IMR-90 (cell line): ENCODE measurements around the gene ARHGAP10. TPM values are rescaled to one million over a fixed set of nuclear protein-coding genes. Genes with fewer than 3 reads are reported as not detected.
A peak's percentile ranks its signal among the peaks of the same experiment; 100 is the strongest.

Experiments
- ATAC-seq: fragments of 200-7000 bp; cut with Tn5 transposase; 2 replicates; pipeline ENCODE4 v1.9.1; 2020; ENCODE audit warnings: low read depth, mild to moderate bottlenecking, moderate library complexity
- BruUV-seq: library from RNA; stranded (reverse); fragments of 400-500 nt; replicated peaks from 2 replicates; lab custom pipeline; 2021; lab: Mats Ljungman, UMichigan
- CTCF ChIA-PET: fragments of 300-600 bp; formaldehyde crosslinking; extraction: SDS; loops from one replicate; lab custom pipeline; 2021; ENCODE audit warnings: antibody characterized with exemption; lab: Yijun Ruan, JAX
- POLR2A ChIA-PET: fragments of 300-600 bp; sonication (Branson Sonifier 250); formaldehyde crosslinking; loops from one replicate; lab custom pipeline; 2022; ENCODE audit warnings: antibody characterized with exemption; ENCODE audit not compliant: unreplicated experiment; lab: Charles Lee
- DNase-seq: peaks from one replicate; pipeline ENCODE4 v3.0.0; 2013
- H2AFZ ChIP-seq: replicated peaks from 2 replicates; pipeline ENCODE3; 2013; ENCODE audit warnings: low read length, mild to moderate bottlenecking; ENCODE audit not compliant: poor library complexity
- H2AK5ac ChIP-seq: 2 replicates; pipeline ENCODE4 v1.6.1; 2013; ENCODE audit warnings: low read depth, low read length, inconsistent platforms
- H2AK9ac ChIP-seq: replicated peaks from 2 replicates; pipeline ENCODE3; 2013; ENCODE audit warnings: mild to moderate bottlenecking, low read depth, low read length, moderate library complexity; ENCODE audit not compliant: poor library complexity
- H2BK120ac ChIP-seq: 2 replicates; pipeline ENCODE4 v1.6.1; 2013; ENCODE audit warnings: low read depth, low read length, inconsistent platforms
- H2BK15ac ChIP-seq: 3 replicates; pipeline ENCODE4 v1.6.1; 2013; ENCODE audit warnings: low read depth, low read length, inconsistent platforms
- H2BK20ac ChIP-seq: 2 replicates; pipeline ENCODE4 v1.6.1; 2013; ENCODE audit warnings: low read depth, mild to moderate bottlenecking, inconsistent platforms, low read length, moderate library complexity
- H2BK5ac ChIP-seq: 2 replicates; pipeline ENCODE4 v1.6.1; 2013; ENCODE audit warnings: mild to moderate bottlenecking, low read depth, low read length, inconsistent platforms; ENCODE audit not compliant: poor library complexity, severe bottlenecking
- H3K14ac ChIP-seq: replicated peaks from 2 replicates; pipeline ENCODE4 v1.6.1; 2013; ENCODE audit warnings: low read depth, low read length, inconsistent platforms
- H3K18ac ChIP-seq: 2 replicates; pipeline ENCODE4 v1.6.1; 2013; ENCODE audit warnings: low read depth, low read length, control low read depth
- H3K23ac ChIP-seq: 2 replicates; pipeline ENCODE4 v1.6.1; 2013; ENCODE audit warnings: low read depth, low read length, inconsistent platforms
- H3K27ac ChIP-seq: 2 replicates; pipeline ENCODE4 v1.5.1; 2013; ENCODE audit warnings: mild to moderate bottlenecking, control low read depth, low read length; ENCODE audit not compliant: insufficient read depth
- H3K27me3 ChIP-seq: 2 replicates; pipeline ENCODE4 v1.6.1; 2013; ENCODE audit warnings: low read length; ENCODE audit not compliant: control insufficient read depth, insufficient read depth
- H3K36me3 ChIP-seq: 2 replicates; pipeline ENCODE4 v1.6.1; 2013; ENCODE audit warnings: low read length, mixed read lengths; ENCODE audit not compliant: control insufficient read depth, insufficient read depth
- H3K4ac ChIP-seq: 2 replicates; pipeline ENCODE4 v1.6.1; 2013; ENCODE audit warnings: low read depth, low read length, inconsistent platforms
- H3K4me1 ChIP-seq: 2 replicates; pipeline ENCODE4 v1.6.1; 2013; ENCODE audit warnings: low read length, mixed read lengths; ENCODE audit not compliant: control insufficient read depth, insufficient read depth
- H3K4me2 ChIP-seq: 2 replicates; pipeline ENCODE4 v1.6.1; 2013; ENCODE audit warnings: low read depth, mild to moderate bottlenecking, control low read depth, low read length, moderate library complexity
- H3K4me3 ChIP-seq: 2 replicates; pipeline ENCODE4 v1.5.1; 2013; ENCODE audit warnings: low read depth, mild to moderate bottlenecking, control low read depth, low read length, moderate library complexity; ENCODE audit not compliant: insufficient read depth
- H3K56ac ChIP-seq: 2 replicates; pipeline ENCODE4 v1.6.1; 2013; ENCODE audit warnings: low read length, inconsistent platforms; ENCODE audit not compliant: insufficient read depth; ENCODE audit errors: extremely low read depth
- H3K79me1 ChIP-seq, 2 experiments: 2 replicates each; pipeline ENCODE4 v1.6.1; 2013; ENCODE audit warnings: low read length in 2 of 2, inconsistent platforms in 1 of 2, low read depth in 1 of 2
- H3K9ac ChIP-seq: 2 replicates; pipeline ENCODE4 v1.6.1; 2013; ENCODE audit warnings: low read depth, low read length, control low read depth
- H3K9me1 ChIP-seq: 2 replicates; pipeline ENCODE4 v1.6.1; 2013; ENCODE audit warnings: low read length, inconsistent platforms; ENCODE audit not compliant: insufficient read depth
- H3K9me3 ChIP-seq: 2 replicates; pipeline ENCODE4 v1.6.1; 2013; ENCODE audit warnings: low read length; ENCODE audit not compliant: control insufficient read depth, insufficient read depth
- H4K20me1 ChIP-seq: 2 replicates; pipeline ENCODE4 v1.6.1; 2013; ENCODE audit warnings: low read length, inconsistent platforms; ENCODE audit not compliant: insufficient read depth
- H4K5ac ChIP-seq: 2 replicates; pipeline ENCODE4 v1.6.1; 2013; ENCODE audit warnings: mild to moderate bottlenecking, low read depth, low read length, control low read depth
- H4K8ac ChIP-seq, 2 experiments: 2 replicates each; pipeline ENCODE4 v1.6.1; 2013; ENCODE audit warnings: low read depth in 2 of 2, low read length in 2 of 2, control low read depth in 1 of 2, inconsistent platforms in 1 of 2
- H4K91ac ChIP-seq: 2 replicates; pipeline ENCODE4 v1.6.1; 2013; ENCODE audit warnings: low read depth, low read length, inconsistent platforms; ENCODE audit not compliant: insufficient read depth
- BHLHE40 ChIP-seq: fragments of 150-350 bp; IDR thresholded peaks from 2 replicates; pipeline ENCODE4 v1.6.1; 2016; ENCODE audit warnings: mild to moderate bottlenecking, low read depth, low read length
- CEBPB ChIP-seq: IDR thresholded peaks from 2 replicates; pipeline ENCODE4 v1.6.1; 2012; ENCODE audit warnings: low read depth, low read length, improper control_type of control experiment
- CHD1 ChIP-seq: IDR thresholded peaks from 2 replicates; pipeline ENCODE4 v1.6.1; 2012; ENCODE audit warnings: low read depth, low read length, improper control_type of control experiment
- CTCF ChIP-seq: conservative IDR thresholded peaks from 2 replicates; pipeline ENCODE4 v1.5.1; 2012; ENCODE audit warnings: mild to moderate bottlenecking, low read depth, low read length, improper control_type of control experiment
- ELK1 ChIP-seq: fragments of 150-350 bp; IDR thresholded peaks from 2 replicates; pipeline ENCODE4 v1.6.1; 2016; ENCODE audit warnings: low read depth, mild to moderate bottlenecking, low read length, moderate library complexity, borderline replicate concordance
- FOS ChIP-seq: fragments of 150-350 bp; IDR thresholded peaks from 2 replicates; pipeline ENCODE4 v1.6.1; 2016; ENCODE audit warnings: low read depth, low read length
- MAFK ChIP-seq: IDR thresholded peaks from 2 replicates; pipeline ENCODE4 v1.6.1; 2012; ENCODE audit warnings: low read depth, low read length, improper control_type of control experiment
- MAZ ChIP-seq: IDR thresholded peaks from 2 replicates; pipeline ENCODE4 v1.6.1; 2012; ENCODE audit warnings: low read depth, mild to moderate bottlenecking, low read length, improper control_type of control experiment, moderate library complexity, borderline replicate concordance
- MXI1 ChIP-seq: IDR thresholded peaks from 2 replicates; pipeline ENCODE4 v1.6.1; 2012; ENCODE audit warnings: low read depth, mild to moderate bottlenecking, low read length, moderate library complexity, borderline replicate concordance
- NFE2L2 ChIP-seq: fragments of 150-350 bp; IDR thresholded peaks from 2 replicates; pipeline ENCODE4 v1.6.1; 2016; ENCODE audit warnings: low read depth, mild to moderate bottlenecking, low read length
- POLR2A ChIP-seq: IDR thresholded peaks from 2 replicates; pipeline ENCODE4 v1.6.1; 2012; ENCODE audit warnings: mild to moderate bottlenecking, low read depth, low read length
- RAD21 ChIP-seq: IDR thresholded peaks from 2 replicates; pipeline ENCODE4 v1.6.1; 2012; ENCODE audit warnings: low read length, improper control_type of control experiment
- RCOR1 ChIP-seq: IDR thresholded peaks from 2 replicates; pipeline ENCODE4 v1.6.1; 2012; ENCODE audit warnings: mild to moderate bottlenecking, low read length, improper control_type of control experiment; ENCODE audit not compliant: insufficient replicate concordance
- RFX5 ChIP-seq: IDR thresholded peaks from 2 replicates; pipeline ENCODE4 v1.8.0; 2012; ENCODE audit warnings: low read depth, mild to moderate bottlenecking, low read length, moderate library complexity
- SMC3 ChIP-seq: fragments of 150-350 bp; IDR thresholded peaks from 2 replicates; pipeline ENCODE4 v1.6.1; 2016; ENCODE audit warnings: low read depth, mild to moderate bottlenecking, antibody characterized with exemption, low read length, moderate library complexity
- USF2 ChIP-seq: fragments of 150-350 bp; IDR thresholded peaks from 2 replicates; pipeline ENCODE4 v1.6.1; 2017; ENCODE audit warnings: mild to moderate bottlenecking, antibody characterized with exemption, low read length, low read depth
- WGBS, 2 experiments: methylation state at CpG; one replicate each; pipeline versions ENCODE4 v1.1.5 to v1.1.7; 2013; ENCODE audit warnings: missing lambda C conversion rate in 2 of 2; ENCODE audit not compliant: insufficient read length in 1 of 2; ENCODE audit errors: extremely low coverage in 2 of 2; 5-methylcytosine and 5-hydroxymethylcytosine counted together
- dilution Hi-C: fragments of 300-500 bp; cut with HindIII; formaldehyde crosslinking; loops from one replicate; pipeline ENCODE4 v1.14.3; 2018; ENCODE audit warnings: low sequenced_read_pairs; ENCODE audit not compliant: unreplicated experiment
- in situ Hi-C: fragments of 300-500 bp; cut with MboI; formaldehyde crosslinking; loops from 3 replicates; pipeline ENCODE4 v1.14.3; 2019; ENCODE audit warnings: low sequenced_read_pairs, inconsistent platforms, mixed read lengths
- intact Hi-C: fragments of 100-400 bp; cut with micrococcal nuclease; formaldehyde crosslinking; loops from 2 replicates; pipeline ENCODE4 v1.10.0; 2022
- polyA plus RNA-seq, 3 experiments: library from polyadenylated mRNA; depleted of rRNA; stranded (reverse); fragments of >200 nt; gene quantifications; 2 replicates each; pipeline ENCODE4 v1.2.3, GENCODE V29; 2012; ENCODE audit warnings: low replicate concordance in 1 of 3
- total RNA-seq: library from RNA; depleted of rRNA; stranded (reverse); fragments of >200 nt; gene quantifications from 2 replicates; pipeline ENCODE4 v1.2.3, GENCODE V29; 2012

ARHGAP10 gene
- total and polyA plus RNA-seq, 2 of the 4 experiments (the other 2 are of a cell fraction), result 27.1 to 29.4 TPM

DNA sequence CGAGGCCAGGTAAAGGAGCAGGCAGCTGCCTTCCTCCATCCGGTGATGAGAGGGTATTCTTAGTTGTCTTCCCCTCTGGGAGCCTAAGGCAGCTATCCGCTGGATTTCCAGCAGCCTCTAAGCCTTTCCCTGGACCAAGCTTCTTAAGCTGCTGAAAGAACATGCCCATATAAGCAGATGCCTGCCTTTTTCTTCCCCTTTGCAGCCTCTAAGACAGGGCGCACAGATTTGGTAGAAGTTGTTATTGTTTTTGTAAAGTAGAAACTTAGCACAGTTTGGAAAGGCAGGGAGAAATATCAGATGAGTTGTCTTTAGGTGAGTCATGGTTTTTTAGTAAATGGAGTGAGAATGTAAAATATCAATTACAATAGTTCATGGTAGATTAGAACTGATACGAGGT is 210.8 kb downstream of the ARHGAP10 start:
- Histone ChIP-seq H3K9ac (no peak overlapping the region), H3K27me3 (no peaks in the 10 kb centered on the region), H3K9me1 (peaks cover 5% of the 10 kb centered on the region; the same call in 1 of the 2 replicates), H3K4me1 (peaks cover 6% of the 10 kb centered on the region), H2BK15ac (no peak overlapping the region), H2BK5ac (no peak overlapping the region), H2BK120ac (no peak overlapping the region), H2AK5ac (no peak overlapping the region), H4K5ac (no peak overlapping the region), H3K4me2 (no peak overlapping the region), H2AFZ (no peak overlapping the region), H3K14ac (no peak overlapping the region), H3K27ac (no peak overlapping the region), H4K20me1 (no peaks in the 10 kb centered on the region), H4K8ac (no peak overlapping the region), H3K79me1 (peaks cover 0 to 3% of the 10 kb centered on the region in 2 experiments; a peak in 1 of 4 replicates), H3K9me3 (no peaks in the 10 kb centered on the region), H3K18ac (no peak overlapping the region; the same call in 1 of the 2 replicates), H3K4ac (no peak overlapping the region), H4K91ac (no peak overlapping the region), H3K23ac (no peak overlapping the region), H3K56ac (no peak overlapping the region), H2AK9ac (no peak overlapping the region), H3K36me3 (peaks cover 13% of the 10 kb centered on the region), H2BK20ac (no peak overlapping the region), H3K4me3 (no peak overlapping the region)
- dilution Hi-C loops (no loop called here), intact Hi-C loops (no loop called here), in situ Hi-C loops (no loop called here)
- TF ChIP-seq CEBPB (no peak), CHD1 (no peak), RAD21 (no peak), RFX5 (no peak), BHLHE40 (no peak), MAFK (no peak), SMC3 (no peak), POLR2A (no peak), NFE2L2 (no peak), MAZ (no peak), ELK1 (no peak), CTCF (no peak), USF2 (no peak), FOS (no peak), MXI1 (no peak), RCOR1 (no peak)
- no CpG with 5 or more reads among the region's 5 CpGs for WGBS, 2 experiments
- ChIA-PET POLR2A (no interaction called here), CTCF (no interaction called here)
- BruUV-seq, result no TSS peak
- DNase-seq, result peak; percentile 47
- peak; percentile 74 for ATAC-seq
